HG03039 (cell line): ENCODE measurements around the gene MBTPS2.

ENCODE experiments used
- ATAC-seq: cut with Tn5 transposase; IDR thresholded peaks from one replicate; pipeline ENCODE4 v1.9.1; 2021; ENCODE audit warnings: mild to moderate bottlenecking, moderate library complexity; ENCODE audit not compliant: unreplicated experiment

The MBTPS2 gene

GRCh38 chrX:21932292-21933002, 93.0 kb downstream of the MBTPS2 start:
- no peak for ATAC-seq

- ATAC-seq: no peak
Measured at GRCh38 chrX:21933077-21933476, 93.7 kb downstream of the MBTPS2 start.

- no peak for ATAC-seq
Measured at GRCh38 chrX:21934414-21934813, 95.0 kb downstream of the MBTPS2 start.
